Stimulated activated CD8-positive, alpha-beta memory T cell treated with anti-CD3 and anti-CD28 coated beads, Interleukin-15, amount 100 ng/mL, for 48 hours (primary cell): ENCODE measurements around the gene DYDC2.
"Not testable (repeated sequence)": the region's sequence is repeated elsewhere in the genome, so short reads cannot be mapped to it uniquely, and the experiment has no call there.

Experiments used
- DNase-seq, 2 donors: peaks; one replicate each; pipeline ENCODE4 v3.0.0-alpha.2; 2020; ENCODE audit warnings: low read depth in 2 of 2

Gene DYDC2

GRCh38 chr10:80413271-80413996 is 56.9 kb downstream of the DYDC2 start:
- no peak for DNase-seq

DNA sequence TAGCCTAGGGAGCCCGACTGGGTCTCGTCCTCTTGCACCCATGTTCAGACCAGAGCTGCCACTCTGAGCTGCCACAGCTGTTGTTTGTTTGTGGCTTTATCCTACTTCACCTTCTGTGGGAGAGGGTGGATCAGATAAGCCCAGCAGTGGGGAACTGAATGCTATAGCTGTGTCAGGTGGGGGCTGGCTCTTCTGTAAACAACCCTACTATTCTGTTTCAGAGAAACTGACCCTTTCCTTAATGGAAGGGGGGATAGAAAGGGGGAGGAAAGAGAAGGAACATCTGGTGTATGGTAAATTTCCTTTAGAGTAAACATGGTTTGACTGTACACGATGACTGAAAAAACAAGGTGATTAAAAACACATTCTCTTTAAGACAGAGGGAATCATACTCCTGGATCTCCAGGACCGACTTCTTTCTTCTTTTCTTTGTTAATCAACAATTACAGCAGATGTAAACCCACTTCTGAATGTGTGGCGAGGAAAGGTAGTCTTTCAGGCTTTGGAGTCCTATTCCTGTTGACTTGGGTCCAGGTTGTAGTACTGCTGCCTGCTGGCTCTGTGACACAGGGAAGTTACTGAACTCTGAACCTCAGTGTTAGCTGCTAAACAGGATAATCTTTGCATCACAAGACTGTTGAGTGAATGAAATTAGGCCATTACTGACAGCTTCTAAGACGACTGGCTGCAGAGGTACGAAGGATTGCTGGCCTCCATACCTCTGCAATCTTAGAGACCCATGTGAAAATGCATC is 57.7 kb downstream of the DYDC2 start:
- no peak for DNase-seq

- DNase-seq: no peak
Observed at GRCh38 chr10:80415734-80416478, 59.3 kb downstream of the DYDC2 start.

- no peak for DNase-seq
Observed at GRCh38 chr10:80416479-80417098, 60.0 kb downstream of the DYDC2 start.

DNA sequence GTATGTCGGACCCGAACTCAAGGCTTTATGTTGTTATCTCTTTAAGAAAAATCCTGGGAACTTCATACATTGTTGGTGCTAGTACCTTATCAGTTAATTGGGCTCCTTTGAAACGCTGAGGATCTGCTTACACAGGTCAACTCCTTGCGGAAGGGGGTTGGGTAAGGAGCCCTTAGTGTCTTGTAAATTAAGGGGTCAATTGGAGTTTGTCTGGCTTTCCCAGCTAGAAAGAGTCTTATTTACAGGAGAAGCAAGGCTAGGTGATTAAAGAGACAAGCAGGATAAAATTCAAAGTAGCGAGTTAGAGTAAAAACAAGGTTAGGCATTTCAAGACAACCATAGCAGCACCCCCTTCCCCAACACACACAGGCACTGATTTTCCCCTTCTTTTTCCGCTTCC is 60.7 kb downstream of the DYDC2 start:
- not testable (repeated sequence) for DNase-seq
